Measurements from ENCODE around the gene SULT1E1.
A peak's percentile ranks its signal among the peaks of the same experiment; 100 is the strongest.

The SULT1E1 gene

GRCh38 chr4:69860052-69860451, at the start of gene SULT1E1:
TSS of gene SULT1E1 (minus strand) at chr4:69860145. CDS start at chr4:69857644, 2,501 bp downstream.
- no peak for DNase-seq (ENCODE audit: low spot score)

GRCh38 chr4:69909195-69909594, 49.2 kb upstream of the SULT1E1 start:
- no peak for DNase-seq (ENCODE audit: low spot score)

GRCh38 chr4:69907151-69907550, 47.2 kb upstream of the SULT1E1 start:
- DNase-seq (ENCODE audit: low spot score): no peak

- no peak for DNase-seq (ENCODE audit: low spot score)
Observed at GRCh38 chr4:69896530-69897116, 36.7 kb upstream of the SULT1E1 start.

GRCh38 chr4:69894721-69895120, 34.8 kb upstream of the SULT1E1 start:
- DNase-seq (ENCODE audit: low spot score): no peak

GRCh38 chr4:69894186-69894585, 34.2 kb upstream of the SULT1E1 start:
- DNase-seq (ENCODE audit: low spot score): no peak

- DNase-seq (ENCODE audit: low spot score): no peak
Observed at GRCh38 chr4:69888336-69888735, 28.4 kb upstream of the SULT1E1 start.

- no peak for DNase-seq (ENCODE audit: low spot score)
Observed at GRCh38 chr4:69882150-69882549, 22.2 kb upstream of the SULT1E1 start.

- DNase-seq (ENCODE audit: low spot score): peak; percentile 32
Observed at GRCh38 chr4:69881173-69881773, 21.3 kb upstream of the SULT1E1 start.

- no peak for DNase-seq (ENCODE audit: low spot score)
Observed at GRCh38 chr4:69878250-69878649, 18.3 kb upstream of the SULT1E1 start.

GRCh38 chr4:69877453-69877852, 17.5 kb upstream of the SULT1E1 start:
- DNase-seq (ENCODE audit: low spot score): no peak

- DNase-seq (ENCODE audit: low spot score): no peak
Observed at GRCh38 chr4:69876071-69876470, 16.1 kb upstream of the SULT1E1 start.

GRCh38 chr4:69875576-69875975, 15.6 kb upstream of the SULT1E1 start:
- DNase-seq (ENCODE audit: low spot score): no peak

- no peak for DNase-seq (ENCODE audit: low spot score)
Observed at GRCh38 chr4:69874507-69874906, 14.6 kb upstream of the SULT1E1 start.

- DNase-seq (ENCODE audit: low spot score): no peak
Observed at GRCh38 chr4:69861756-69862155, 1.8 kb upstream of the SULT1E1 start.

- DNase-seq (ENCODE audit: low spot score): no peak
Observed at GRCh38 chr4:69860521-69861298, 765 bp upstream of the SULT1E1 start.

- no peak for DNase-seq (ENCODE audit: low spot score)
Observed at GRCh38 chr4:69859140-69859685, 732 bp downstream of the SULT1E1 start.

- no peak for DNase-seq (ENCODE audit: low spot score)
Observed at GRCh38 chr4:69858690-69859089, 1.3 kb downstream of the SULT1E1 start.

GRCh38 chr4:69855822-69856221, 4.1 kb downstream of the SULT1E1 start:
- no peak for DNase-seq (ENCODE audit: low spot score)

- no peak for DNase-seq (ENCODE audit: low spot score)
Observed at GRCh38 chr4:69849969-69850368, 10.0 kb downstream of the SULT1E1 start.

- DNase-seq (ENCODE audit: low spot score): no peak
Observed at GRCh38 chr4:69849297-69849696, 10.6 kb downstream of the SULT1E1 start.

GRCh38 chr4:69848028-69848427, 11.9 kb downstream of the SULT1E1 start:
- DNase-seq (ENCODE audit: low spot score): no peak

- DNase-seq (ENCODE audit: low spot score): no peak
Observed at GRCh38 chr4:69843932-69844331, 16.0 kb downstream of the SULT1E1 start.
